Stimulated activated CD4-positive, alpha-beta T cell treated with anti-CD3 and anti-CD28 coated beads, Interleukin-12 subunit alpha, Interleukin-12 subunit beta, amount 100 ng/mL, for 4 hours (primary cell): ENCODE results near the gene ACAD10.
A peak's percentile ranks its signal among the peaks of the same experiment; 100 is the strongest.
"Not testable (repeated sequence)": the region's sequence is repeated elsewhere in the genome, so short reads cannot be mapped to it uniquely, and the experiment has no call there.

ENCODE experiments used
- DNase-seq: peaks from one replicate; pipeline ENCODE4 v3.0.0-alpha.2; 2020

The ACAD10 gene

GRCh38 chr12:111685811-111686573 lies at the start of gene ACAD10, which contains the start of gene BRAP:
Gene ACAD10, plus strand, starts transcription at chr12:111686053. Its CDS starts 6,657 bp downstream, at chr12:111692710.
Gene BRAP, minus strand, starts transcription at chr12:111685956. Its CDS starts 164 bp downstream, at chr12:111685792.
- peak; percentile 90 for DNase-seq

GRCh38 chr12:111636209-111636945 lies 49.5 kb upstream of the ACAD10 start:
- DNase-seq: no peak

GRCh38 chr12:111638556-111638955 lies 47.3 kb upstream of the ACAD10 start:
- DNase-seq: no peak

DNA sequence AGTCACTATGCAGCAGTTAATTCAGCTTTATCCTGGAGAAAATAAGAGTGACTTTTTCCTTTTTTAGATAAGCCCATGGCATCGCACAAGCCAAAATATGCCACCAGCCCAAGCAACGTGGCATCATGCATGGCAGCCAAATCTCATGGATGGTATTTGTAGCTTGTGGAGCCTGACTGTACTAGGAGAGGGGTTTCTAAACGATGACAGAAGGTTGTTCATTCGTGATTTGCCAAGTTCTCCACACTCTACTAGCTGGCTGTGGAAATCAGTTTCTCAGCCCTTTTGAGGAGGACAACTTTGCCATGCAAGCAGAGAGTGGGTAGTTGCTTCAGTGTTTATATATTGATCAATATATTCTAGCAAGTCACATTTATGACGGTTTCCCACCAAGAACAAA lies 45.3 kb upstream of the ACAD10 start:
- DNase-seq: no peak

GRCh38 chr12:111642681-111643426 lies 43.0 kb upstream of the ACAD10 start:
- DNase-seq: no peak

DNA sequence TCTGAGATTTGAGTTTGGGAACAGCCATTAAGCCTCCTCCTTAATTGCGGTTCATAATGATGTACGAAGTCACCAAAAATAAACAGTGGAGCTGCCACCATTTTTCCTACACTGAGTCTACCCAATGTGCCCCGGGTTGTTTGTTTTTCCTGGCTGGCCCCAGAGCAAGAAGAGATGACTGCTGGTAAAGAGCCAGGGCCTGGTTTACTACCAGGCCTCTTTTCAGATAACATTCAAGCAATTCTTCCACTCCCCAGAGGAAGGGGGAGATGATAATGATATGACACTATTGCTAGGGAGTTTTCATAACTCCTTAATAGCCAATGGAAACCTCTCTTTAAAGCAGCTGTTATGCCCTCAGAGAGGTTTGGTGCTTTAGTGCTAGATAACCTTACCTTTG lies 42.4 kb upstream of the ACAD10 start:
- no peak for DNase-seq

- DNase-seq: no peak
These were observed 40.4 kb upstream of the ACAD10 start for GRCh38 chr12:111645433-111645832.

- no peak for DNase-seq
These were observed 34.9 kb upstream of the ACAD10 start for GRCh38 chr12:111650912-111651311.

GRCh38 chr12:111652530-111652929 lies 33.3 kb upstream of the ACAD10 start:
- not testable (repeated sequence) for DNase-seq

- DNase-seq: no peak
These were observed 32.3 kb upstream of the ACAD10 start for GRCh38 chr12:111653596-111653995.

DNA sequence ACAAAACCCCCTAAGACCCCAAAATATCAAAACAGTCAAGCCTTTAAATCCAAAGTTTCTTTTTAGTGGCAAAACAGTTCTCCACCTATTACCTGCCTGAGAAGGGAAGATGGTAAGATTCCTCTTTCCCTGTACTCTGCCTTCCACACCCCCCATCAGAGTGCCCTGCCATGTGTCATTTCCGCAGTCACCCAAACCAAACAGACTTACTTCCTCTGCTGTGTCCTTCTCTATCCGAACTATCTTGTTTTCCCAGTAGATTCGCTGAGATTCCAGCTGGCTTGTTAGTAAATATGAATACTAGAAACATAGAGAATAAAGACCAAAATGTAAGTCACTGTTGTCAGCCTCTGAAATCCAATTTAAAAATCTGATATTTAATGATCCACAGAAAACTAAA lies 30.5 kb upstream of the ACAD10 start:
- DNase-seq: no peak

GRCh38 chr12:111656016-111656415 lies 29.8 kb upstream of the ACAD10 start:
- no peak for DNase-seq

- no peak for DNase-seq
These were observed 21.4 kb upstream of the ACAD10 start for GRCh38 chr12:111664499-111664898.

DNA sequence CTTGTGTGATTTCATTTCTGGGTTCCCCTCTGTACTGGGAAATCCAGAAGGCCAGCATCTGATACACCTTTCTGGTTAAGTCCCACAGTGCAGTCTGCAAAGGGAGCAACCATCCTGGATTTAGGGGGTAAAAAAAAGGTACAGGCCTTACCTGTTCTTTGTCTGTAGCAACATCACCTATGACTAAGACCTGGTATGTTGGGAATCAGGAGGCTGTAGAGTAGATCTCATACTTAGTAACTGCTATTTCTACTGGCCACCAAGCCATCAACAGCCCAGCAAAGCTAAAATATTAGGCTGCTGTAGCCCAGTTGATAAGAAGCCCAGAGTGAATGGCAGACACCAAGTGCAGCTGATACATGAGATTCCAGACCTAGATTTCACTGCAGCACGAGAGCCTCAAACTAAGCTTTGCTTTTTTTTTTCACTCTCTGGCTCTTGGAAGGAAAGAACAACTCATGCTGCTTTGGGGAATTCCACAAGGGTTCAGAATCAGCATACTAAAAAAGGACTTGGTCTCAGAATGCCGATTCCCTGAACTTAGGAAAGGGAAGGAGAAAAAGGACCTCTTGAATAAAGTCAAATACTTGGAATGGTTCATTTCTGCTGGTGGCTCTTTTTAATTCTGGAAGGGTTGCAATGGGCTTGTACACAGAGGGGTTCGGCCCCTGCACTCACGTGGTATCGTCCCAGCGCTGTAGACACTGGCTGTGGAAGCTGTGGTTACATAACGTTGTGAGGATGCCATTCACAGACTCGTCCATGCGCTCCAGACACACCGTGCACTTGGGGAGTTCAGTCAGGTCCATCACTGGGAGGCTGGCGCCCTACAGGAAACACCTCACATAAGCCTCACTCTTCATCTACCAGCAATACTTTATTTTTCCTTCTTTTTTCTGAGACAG lies 20.6 kb upstream of the ACAD10 start:
- no peak for DNase-seq

GRCh38 chr12:111672822-111673381 lies 13.0 kb upstream of the ACAD10 start:
- DNase-seq: no peak

DNA sequence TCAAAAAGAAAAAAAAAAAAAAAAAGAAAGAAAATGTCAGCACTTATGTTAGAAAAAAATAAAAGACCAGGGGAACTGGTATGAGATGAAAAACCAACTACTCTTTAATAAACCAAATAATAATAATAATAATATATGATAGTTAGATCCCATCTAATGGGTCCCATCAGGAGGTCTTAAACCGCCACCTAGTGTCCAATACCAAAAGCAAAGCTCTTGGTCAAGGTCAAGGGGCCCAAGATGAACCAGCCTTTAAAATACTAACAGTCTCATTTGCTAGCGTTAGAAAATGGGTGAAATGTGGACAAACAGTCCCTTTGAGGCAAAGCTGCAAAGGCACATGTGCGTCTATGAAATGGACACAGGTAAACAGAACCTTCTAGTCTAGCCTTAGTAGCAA lies 12.3 kb upstream of the ACAD10 start:
- no peak for DNase-seq

DNA sequence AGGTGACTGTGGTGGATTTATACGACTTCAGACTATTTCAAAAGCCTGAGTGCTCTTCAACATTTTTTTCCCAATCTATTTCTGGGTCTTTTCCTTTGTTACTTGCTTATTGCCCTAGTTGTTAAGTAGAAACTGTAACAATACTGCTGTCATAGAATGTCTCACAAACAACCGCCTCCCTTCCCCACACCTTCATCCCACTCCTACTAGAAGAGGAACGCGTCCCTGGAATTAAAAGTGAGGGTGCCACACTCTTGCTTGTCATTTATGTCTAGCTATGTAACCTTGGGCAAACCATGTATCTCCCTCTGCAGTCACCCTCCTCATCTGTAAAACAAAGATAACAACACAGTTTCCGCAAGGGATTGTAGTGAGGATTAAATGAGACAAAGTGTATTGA lies 8.7 kb upstream of the ACAD10 start:
- DNase-seq: no peak

DNA sequence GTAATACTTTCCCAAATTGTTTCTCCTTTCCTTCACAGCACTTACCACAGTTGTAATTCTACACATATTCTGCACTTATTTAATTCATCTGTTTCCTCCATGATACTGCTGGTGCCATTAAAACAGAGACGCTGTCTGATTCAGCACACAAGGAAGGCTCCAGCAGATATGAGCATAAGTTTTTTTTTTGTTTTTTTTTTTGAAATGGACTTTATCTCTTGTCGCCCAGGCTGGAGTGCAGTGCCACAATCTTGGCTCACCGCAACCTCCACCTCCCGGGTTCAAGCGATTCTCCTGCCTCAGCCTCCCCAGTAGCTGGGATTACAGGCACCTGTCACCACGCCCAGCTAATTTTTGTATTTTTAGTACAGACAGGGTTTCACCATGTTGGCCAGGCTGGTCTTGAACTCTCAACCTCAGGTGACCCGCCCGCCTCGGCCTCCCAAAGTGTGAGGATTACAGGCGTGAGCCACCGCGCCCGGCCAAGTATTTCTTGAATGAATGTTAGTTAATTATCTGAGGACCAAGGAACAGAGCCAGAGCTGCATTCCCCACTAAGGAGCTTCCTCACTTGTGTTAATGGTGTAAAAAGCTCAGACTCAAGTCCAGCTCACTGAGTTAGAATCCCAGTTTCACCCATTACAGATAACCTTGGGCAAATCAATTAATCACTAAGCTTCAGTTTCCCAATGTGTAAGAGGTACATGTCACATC lies 1.2 kb upstream of the ACAD10 start:
- DNase-seq: not testable (repeated sequence)

DNA sequence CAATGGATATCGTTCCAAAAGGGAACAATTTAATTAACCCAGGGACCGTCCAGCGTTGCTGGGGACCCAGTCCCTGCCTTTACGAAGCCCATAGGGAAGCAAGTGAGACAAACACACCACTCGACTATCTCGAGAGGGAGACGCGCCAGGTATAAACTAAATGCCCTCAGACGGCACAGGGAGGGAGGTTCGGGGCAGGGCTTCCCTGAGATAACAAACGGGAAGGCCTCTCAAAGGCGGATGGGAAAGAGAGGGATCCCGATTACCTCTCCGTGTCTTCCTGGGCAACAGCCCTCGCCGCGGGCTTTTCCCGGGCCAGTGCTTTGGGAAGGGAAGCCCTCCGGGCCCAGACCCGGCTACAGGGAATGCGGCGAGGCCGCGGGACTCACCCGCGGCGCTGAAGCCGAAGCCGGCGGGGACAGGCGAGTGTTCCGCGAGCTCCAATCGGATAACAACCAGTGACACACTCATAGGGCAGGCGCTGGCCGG lies 487 bp upstream of the ACAD10 start:
- DNase-seq: no peak

DNA sequence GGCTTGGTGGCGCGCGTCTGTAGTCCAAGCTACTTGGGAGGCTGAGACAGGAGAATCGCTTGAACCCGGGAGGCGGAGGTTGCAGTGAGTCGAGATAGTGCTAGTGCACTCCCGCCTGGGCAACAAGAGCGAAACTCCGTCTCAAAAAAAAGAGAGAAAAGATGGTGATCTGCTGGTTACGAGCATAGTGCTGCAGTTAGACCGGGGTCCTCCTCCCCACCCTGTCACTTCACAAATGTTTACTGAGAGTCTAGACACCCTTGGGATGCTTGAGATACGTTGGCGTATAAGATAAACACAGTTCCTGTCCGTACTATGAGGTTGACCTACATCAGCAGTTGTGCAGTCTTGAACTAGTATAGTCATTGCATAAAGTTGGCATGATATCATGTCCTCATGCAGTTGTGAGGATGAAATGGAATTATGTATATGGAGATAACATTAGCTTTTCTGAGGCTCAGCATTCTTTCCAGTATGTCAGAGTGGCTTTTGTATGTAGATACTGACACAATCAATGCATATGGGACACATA lies 787 bp downstream of the ACAD10 start:
- DNase-seq: no peak

- no peak for DNase-seq
These were observed 1.4 kb downstream of the ACAD10 start for GRCh38 chr12:111687255-111687654.
